Activated CD4-positive, alpha-beta T cell treated with anti-CD3 and anti-CD28 coated beads for 36 hours (primary cell): ENCODE measurements around the gene ABCC11. TPM values are rescaled to one million over a fixed set of nuclear protein-coding genes. Genes with fewer than 3 reads are reported as not detected.

ENCODE experiments used
- total RNA-seq, 2 experiments: library from RNA; stranded (reverse); gene quantifications; one replicate each; pipeline ENCODE4 v1.2.3, GENCODE V29; 2021

The ABCC11 gene
- total RNA-seq, 2 experiments from 2014 or later: 0.07 to 0.35 TPM

Other genes with a start within 250 kb of the ABCC11 start
- not detected for gene ABCC12, start 91.5 kb downstream of the ABCC11 start, total RNA-seq
- 10 to 100 TPM; 60.3 to 63.2 TPM for gene LONP2, start 3.2 kb downstream of the ABCC11 start, total RNA-seq
- gene SIAH1, start 137.9 kb upstream of the ABCC11 start, total RNA-seq: 10 to 100 TPM; 13.1 to 13.3 TPM